ENCODE measurements around the gene TRERF1.

Gene TRERF1

DNA sequence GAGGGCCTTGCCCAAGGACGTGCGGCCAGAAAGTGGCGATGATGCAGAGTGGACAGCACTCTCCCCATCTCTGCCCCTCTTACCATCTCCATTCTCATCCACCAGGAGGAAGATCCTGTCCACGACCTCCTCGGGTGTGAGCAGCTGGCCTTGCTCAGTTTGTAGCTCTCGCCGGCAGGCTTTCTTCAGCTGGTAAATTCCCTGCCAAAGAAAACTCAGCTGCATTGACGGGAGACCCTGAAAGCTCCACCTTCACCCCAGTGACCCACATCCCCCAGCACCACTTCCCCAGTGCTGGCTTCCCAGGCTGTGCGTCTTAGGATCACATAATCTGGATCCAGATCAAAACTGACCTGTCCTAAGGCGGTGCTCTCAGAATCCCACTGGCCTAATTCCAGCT is 266.1 kb downstream of the TRERF1 start:
- in situ Hi-C loops (cut with MboI; ENCODE audit: low pct_unique_long_range_greater_than_20kb, low sequenced_read_pairs, unreplicated experiment) = no loop called here
- TF ChIP-seq, protein P1, sequence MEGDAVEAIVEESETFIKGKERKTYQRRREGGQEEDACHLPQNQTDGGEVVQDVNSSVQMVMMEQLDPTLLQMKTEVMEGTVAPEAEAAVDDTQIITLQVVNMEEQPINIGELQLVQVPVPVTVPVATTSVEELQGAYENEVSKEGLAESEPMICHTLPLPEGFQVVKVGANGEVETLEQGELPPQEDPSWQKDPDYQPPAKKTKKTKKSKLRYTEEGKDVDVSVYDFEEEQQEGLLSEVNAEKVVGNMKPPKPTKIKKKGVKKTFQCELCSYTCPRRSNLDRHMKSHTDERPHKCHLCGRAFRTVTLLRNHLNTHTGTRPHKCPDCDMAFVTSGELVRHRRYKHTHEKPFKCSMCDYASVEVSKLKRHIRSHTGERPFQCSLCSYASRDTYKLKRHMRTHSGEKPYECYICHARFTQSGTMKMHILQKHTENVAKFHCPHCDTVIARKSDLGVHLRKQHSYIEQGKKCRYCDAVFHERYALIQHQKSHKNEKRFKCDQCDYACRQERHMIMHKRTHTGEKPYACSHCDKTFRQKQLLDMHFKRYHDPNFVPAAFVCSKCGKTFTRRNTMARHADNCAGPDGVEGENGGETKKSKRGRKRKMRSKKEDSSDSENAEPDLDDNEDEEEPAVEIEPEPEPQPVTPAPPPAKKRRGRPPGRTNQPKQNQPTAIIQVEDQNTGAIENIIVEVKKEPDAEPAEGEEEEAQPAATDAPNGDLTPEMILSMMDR (IDR thresholded peaks at IDR 0.05; ENCODE audit: extremely low read depth, insufficient read depth, missing control alignments) = no peak
- DNase-seq (ENCODE audit: low spot score) = no peak

DNA sequence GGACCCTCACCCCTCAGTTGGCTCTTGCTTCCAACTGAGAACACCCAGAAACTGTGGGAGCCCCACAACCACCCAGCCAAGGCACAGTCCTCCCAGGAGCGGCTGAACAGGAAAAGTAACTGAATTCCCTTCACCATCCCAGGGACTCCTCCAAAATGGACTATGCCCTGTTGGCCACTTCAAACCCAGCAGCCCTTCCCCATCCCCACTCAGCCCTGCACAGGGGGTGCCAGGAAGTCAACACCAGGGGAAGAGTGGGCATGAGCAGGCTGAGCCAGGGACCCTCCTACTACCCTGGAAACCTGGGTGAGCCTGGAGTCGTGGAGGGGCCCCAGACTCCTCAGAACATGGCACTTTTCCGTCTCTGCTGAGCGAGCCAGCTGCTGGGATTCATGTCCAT is 267.3 kb downstream of the TRERF1 start:
- in situ Hi-C loops (cut with MboI; ENCODE audit: low pct_unique_long_range_greater_than_20kb, low sequenced_read_pairs, unreplicated experiment) = no loop called here
- DNase-seq (ENCODE audit: low spot score) = no peak
- TF ChIP-seq, protein P1 (IDR thresholded peaks at IDR 0.05; ENCODE audit: extremely low read depth, insufficient read depth, missing control alignments) = no peak

DNA sequence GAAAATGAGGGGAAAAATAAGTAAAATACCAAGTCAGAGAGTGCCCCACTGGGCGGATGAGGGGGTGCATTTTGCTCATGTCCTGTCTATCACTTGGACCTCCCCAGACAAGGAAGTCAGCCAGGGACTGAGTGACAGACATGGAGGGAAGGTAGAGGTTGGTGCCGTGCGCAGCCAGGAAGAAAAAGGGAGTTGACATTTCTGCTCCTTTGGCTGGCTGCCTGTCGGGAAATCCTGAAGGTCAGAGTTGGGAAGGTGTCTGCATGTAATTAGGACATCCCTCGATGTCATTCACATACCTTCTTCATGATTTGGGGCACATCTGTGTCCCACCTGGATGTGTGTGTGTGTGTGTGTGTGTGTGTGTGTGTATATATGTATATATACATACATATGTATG is 269.6 kb downstream of the TRERF1 start:
- DNase-seq (ENCODE audit: low spot score) = no peak
- in situ Hi-C loops (cut with MboI; ENCODE audit: low pct_unique_long_range_greater_than_20kb, low sequenced_read_pairs, unreplicated experiment) = no loop called here
- TF ChIP-seq, protein P1 (IDR thresholded peaks at IDR 0.05; ENCODE audit: extremely low read depth, insufficient read depth, missing control alignments) = no peak

DNA sequence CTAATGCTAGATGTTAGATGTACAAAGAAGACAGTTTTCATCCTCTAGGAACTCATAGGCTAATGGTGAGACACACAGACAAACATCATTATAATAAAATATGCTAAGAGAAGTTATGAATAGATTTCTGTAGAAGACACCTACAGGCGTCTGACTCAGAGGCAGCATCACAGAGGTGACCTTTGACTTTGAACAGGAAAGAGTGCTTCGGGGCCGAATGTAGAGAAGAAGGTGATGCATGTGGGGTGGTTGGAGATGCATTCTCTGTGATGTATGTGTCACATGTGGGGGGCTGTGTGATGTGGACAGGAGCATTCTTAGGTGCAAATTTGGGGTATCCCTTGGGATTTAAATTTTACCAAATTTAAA is 271.8 kb downstream of the TRERF1 start:
- in situ Hi-C loops (cut with MboI; ENCODE audit: low pct_unique_long_range_greater_than_20kb, low sequenced_read_pairs, unreplicated experiment) = no loop called here
- DNase-seq (ENCODE audit: low spot score) = no peak
- TF ChIP-seq, protein P1 (IDR thresholded peaks at IDR 0.05; ENCODE audit: extremely low read depth, insufficient read depth, missing control alignments) = no peak

DNA sequence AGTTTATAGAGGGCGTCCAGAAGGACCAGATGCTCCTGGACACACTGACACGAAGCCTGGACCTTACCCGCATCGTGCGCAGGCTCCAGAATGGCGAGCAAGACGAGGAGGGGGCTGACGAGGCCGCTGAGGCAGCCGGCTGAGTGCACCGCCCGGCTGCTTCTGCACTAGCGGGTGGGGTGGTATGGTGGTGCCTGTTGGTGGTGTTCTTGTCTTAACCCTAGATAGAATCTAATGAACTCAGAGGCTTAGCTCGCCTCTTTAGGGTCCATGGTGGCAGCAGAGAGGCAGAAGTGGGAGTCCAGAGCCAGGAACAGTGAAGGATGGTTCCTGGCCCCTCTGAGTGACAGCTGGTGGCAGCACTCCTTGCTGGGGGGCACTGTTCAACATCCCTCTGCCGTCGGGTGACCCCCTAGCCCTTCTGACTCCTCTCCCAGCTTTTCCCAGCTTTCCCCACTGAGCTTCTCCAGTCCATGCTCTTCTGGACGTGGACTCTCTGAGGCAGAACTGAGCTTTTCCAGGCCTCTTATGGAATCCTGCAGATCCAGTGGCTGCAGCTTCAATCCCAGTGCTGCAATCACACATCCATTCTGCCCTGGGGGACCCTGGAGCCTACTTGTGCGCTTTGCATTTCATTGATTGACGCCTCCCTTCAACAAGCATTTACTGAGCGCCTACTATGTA is 272.3 kb downstream of the TRERF1 start:
- DNase-seq (ENCODE audit: low spot score) = no peak
- in situ Hi-C loops (cut with MboI; ENCODE audit: low pct_unique_long_range_greater_than_20kb, low sequenced_read_pairs, unreplicated experiment) = no loop called here
- TF ChIP-seq, protein P1 (IDR thresholded peaks at IDR 0.05; ENCODE audit: extremely low read depth, insufficient read depth, missing control alignments) = no peak

DNA sequence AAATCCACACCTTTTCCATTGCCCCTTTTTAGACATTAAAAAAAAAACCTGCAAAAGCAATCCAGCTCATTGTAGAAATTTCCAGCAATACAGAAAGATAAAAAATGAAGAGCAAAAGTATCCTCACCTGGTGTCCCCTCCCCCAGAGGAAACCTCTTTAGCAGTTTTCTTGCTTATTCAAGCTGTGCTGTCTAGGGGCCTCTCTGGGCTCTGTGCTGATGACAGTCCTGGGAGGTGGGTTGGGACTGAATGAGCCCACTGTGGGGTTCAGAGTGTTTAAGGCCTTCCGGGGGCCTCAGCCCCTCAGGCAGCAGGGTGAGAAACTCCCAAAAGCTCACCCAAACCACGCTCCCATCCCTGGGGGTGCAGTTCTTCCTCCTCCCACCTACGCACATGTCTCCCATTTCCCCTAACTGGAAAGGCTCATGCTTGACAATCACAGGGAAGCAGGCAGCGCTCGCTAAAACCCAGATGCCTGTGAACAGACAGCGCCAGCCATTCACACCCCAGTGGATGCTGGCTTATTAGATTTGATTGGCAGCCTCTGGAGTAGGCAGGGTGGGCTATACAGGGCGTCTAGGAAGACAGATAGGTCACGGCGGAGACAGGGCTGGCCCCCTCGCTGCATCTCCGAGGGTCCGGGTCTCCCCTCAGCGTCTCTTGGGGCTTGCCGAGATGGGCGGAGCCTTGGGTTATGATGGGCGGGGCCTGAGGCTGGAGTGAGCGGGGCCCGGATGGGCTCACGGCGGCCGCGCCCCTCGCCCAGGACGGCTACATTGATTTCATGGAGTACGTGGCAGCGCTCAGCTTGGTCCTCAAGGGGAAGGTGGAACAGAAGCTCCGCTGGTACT is 274.0 kb downstream of the TRERF1 start:
- TF ChIP-seq, protein P1 (IDR thresholded peaks at IDR 0.05; ENCODE audit: extremely low read depth, insufficient read depth, missing control alignments) = no peak

More for the DNA sequence above, 274.0 kb downstream of the TRERF1 start:
- no peak for DNase-seq (ENCODE audit: low spot score)
- in situ Hi-C loops (cut with MboI; ENCODE audit: low pct_unique_long_range_greater_than_20kb, low sequenced_read_pairs, unreplicated experiment) = no loop called here

Measured in GM13977 (cell line).